GM08714 (cell line): ENCODE data around the gene AUNIP.

Experiments used
- H3K4me3 ChIP-seq: fragments of 200-500 bp; sonication (Bioruptor generic); 2 replicates; pipeline ENCODE4 v1.5.1; 2014; ENCODE audit warnings: mild to moderate bottlenecking, low read length, inconsistent platforms
- ZNF274 ChIP-seq: IDR thresholded peaks from 2 replicates; pipeline ENCODE4 v1.6.1; 2012; ENCODE audit warnings: mild to moderate bottlenecking, low read depth, low read length

Gene AUNIP

GRCh38 chr1:25897754-25898153, 38.5 kb upstream of the AUNIP start:
- no peak for TF ChIP-seq ZNF274

GRCh38 chr1:25896266-25896665, 37.0 kb upstream of the AUNIP start:
- no peak for TF ChIP-seq ZNF274

More at GRCh38 chr1:25897754-25898153, 38.5 kb upstream of the AUNIP start:
- no peak overlapping the region for H3K4me3 ChIP-seq

DNA sequence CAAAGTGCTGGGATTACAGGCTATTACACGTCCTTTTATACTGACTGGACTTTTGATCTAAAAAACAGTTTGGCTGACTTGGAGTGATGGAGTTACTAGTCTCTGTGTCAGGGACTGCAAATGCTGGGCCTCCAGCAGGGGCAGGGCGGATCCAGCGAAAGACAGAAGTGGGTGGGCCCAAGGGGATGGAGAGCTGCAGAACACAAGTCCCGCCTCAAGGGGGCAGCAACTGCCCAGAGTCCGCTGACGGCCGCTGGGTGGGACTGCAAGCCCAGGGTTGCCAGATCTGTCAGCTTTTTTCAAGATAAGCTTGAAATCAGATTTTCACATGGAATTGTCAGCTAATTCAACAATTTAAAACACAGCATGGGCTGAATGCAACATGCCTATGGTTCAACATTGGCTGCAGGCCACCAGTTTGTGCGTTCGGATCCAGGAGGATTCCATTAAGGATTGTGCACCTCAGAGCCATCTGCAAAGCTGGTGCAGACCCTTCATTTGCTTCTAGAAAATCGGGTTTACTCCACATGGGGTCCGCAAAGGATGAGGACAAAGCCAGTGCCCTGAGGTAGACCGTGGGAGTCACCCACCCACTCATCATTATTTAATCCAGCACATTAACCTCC, 36.2 kb upstream of the AUNIP start:
- no peak overlapping the region for H3K4me3 ChIP-seq
- no peak for TF ChIP-seq ZNF274

More at GRCh38 chr1:25896266-25896665, 37.0 kb upstream of the AUNIP start:
- H3K4me3 ChIP-seq, result no peak overlapping the region

DNA sequence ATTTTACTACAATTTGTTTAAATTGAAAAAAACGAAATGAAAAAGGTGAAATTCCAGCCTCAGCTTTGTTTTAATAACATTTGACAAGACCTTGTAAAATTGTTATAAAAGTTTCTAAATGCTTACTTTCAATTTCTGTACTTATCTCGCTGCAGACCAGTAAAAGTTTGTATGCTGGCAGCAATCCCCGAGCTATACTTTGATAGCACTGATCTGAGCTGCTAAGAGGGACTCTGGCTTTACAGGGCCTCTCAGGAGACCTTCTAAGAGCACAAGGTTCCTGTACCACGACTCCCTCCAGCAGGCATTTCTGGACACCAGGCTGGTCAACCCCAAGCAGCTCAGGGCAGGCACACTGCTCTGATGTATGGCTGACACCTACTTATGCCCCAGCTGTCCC, 33.9 kb upstream of the AUNIP start:
- no peak overlapping the region for H3K4me3 ChIP-seq
- no peak for TF ChIP-seq ZNF274

DNA sequence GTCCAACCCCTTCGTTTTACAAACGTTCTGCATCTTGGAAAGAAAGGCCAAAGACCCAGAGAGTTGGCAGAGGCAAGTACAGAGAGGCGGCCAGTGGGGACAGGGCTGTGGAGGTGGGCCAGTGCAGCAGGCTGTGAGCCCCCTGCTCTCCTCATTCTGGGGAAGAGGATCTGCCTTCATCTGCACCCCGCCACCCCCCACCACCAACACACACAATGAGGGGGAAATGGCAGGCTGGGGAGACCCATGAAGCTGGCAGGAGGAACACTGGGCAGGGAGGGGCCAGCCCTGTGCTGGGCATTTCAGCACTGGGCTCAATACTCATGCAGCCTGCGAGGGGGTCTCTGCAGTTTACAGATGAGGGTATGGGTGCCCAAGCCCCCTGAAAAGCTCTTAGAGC, 32.3 kb upstream of the AUNIP start:
- H3K4me3 ChIP-seq, result no peak overlapping the region
- no peak for TF ChIP-seq ZNF274

- TF ChIP-seq ZNF274, result no peak
- no peak overlapping the region for H3K4me3 ChIP-seq
Observed at GRCh38 chr1:25890239-25891034, 31.2 kb upstream of the AUNIP start.

DNA sequence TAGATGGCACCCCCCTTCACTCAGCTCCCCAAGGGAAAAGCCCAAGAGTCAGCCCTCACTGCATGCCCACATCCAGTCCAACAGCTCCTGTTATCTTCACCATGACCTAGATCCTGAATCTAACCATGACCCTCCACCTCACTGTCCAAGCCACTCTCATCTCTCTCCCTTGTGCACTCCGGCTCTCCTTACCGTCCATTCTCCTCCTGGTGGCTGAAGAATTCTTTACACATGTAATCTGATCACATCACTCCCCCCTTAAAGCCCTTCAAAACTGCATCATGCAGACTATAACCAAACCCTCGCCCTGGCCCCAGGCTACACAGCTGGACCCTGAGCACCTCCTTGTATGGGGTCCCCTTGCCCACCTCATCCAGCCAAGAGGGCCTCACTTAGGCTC, 30.2 kb upstream of the AUNIP start:
- no peak overlapping the region for H3K4me3 ChIP-seq
- no peak for TF ChIP-seq ZNF274

DNA sequence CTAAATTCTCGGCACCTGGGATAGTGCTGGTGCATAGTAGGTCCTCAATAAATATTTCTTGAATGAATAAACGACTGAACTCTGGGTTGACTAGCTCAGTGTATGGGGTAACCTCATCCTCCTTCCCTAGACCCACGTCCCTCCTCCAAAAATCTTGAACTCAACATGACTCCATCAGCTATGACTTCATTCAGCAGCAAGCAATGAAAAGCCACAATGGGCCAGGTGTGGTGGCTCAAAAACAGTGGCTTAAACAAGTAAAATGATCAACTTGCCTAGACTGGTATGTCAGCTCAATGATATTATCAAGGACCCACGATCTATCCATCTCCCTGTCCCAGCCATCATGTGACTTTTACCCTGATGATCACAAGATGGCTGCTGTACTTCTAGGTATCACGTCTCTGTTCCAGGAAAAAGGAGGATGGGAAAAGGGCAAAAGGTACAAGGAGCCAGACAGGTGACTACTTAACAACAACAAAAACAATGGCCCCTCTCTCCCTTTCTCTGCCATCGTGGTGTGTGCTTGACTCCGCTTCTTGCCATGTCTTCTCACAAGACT, 29.2 kb upstream of the AUNIP start:
- no peak for TF ChIP-seq ZNF274
- H3K4me3 ChIP-seq, result no peak overlapping the region

DNA sequence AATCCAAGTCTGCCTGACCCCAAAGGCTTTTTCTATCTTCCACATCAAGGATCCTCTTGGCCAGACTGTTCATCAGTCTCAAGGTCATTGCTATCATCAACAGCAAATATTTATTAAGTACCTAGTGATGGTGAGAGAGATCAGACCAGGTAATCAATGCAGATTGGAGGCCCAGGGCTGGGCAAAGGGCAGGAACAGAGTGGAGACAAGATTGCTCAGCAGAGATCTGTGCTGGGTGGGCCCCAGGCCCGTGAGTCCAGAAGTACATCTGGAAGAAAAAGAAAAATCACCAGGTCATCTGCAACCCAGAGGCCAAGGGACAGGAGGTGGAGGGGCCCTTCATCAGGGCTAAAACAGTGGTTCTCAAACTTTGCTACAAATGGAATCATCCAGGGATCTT, 26.3 kb upstream of the AUNIP start:
- no peak overlapping the region for H3K4me3 ChIP-seq
- no peak for TF ChIP-seq ZNF274

DNA sequence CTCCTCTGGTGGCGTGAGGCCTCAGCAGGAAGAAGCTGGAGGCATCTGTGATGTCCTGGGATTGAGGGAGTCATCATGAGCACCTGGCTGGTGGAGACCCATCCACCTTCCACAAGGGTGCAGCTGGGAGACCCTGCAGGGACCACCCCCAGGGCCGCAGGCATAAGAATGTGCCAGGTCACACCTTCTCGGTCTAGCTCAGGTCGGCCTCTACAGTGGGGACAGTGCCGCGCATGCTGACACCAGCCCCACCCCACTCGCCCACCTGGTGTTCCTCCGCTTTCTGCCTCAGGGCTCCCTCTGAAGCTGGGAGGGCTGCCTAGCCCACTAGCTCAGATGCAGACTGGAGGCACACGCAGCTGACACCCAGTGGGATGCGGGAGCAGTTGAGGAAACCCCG, 22.0 kb upstream of the AUNIP start:
- no peak overlapping the region for H3K4me3 ChIP-seq
- TF ChIP-seq ZNF274, result no peak

DNA sequence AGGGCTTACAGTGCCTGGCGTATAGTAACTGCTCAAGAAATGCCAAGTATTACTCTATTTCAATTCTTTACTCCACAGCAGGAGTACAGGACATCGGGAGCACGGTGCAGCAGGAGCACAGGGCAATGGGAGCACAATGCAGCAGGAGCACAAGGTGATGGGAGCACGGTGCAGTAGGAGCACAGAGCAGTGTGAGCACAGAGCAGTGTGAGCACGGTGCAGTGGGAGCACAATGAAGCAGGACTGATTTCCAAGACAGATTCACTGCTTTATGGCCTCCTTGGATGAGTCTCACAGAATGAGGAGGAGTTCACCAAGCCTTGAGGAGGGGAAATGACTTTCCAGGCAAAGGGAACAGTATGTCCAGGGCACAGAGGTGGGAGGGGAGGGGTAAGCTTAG, 21.3 kb upstream of the AUNIP start:
- TF ChIP-seq ZNF274, result no peak
- H3K4me3 ChIP-seq, result no peak overlapping the region

DNA sequence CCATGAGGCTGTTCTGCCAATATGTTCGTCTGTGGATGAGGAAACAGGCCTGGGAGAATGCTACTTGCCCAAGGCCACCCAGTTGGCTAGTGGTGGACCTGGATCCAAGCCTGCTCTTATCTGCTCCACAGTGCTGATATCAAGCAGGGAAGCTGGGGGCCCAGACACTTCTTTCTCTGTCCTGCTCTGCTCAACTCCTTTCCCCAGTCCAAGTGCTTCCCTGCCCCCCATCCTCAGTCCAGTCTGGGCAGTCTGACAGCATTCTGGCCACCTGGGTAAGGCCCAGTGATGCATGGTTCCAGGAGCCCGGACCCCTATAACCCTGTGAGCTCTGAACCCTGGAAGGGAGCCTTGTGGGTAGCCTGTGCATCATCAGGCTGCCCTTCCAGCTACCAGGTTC, 20.4 kb upstream of the AUNIP start:
- no peak for TF ChIP-seq ZNF274
- no peak overlapping the region for H3K4me3 ChIP-seq

DNA sequence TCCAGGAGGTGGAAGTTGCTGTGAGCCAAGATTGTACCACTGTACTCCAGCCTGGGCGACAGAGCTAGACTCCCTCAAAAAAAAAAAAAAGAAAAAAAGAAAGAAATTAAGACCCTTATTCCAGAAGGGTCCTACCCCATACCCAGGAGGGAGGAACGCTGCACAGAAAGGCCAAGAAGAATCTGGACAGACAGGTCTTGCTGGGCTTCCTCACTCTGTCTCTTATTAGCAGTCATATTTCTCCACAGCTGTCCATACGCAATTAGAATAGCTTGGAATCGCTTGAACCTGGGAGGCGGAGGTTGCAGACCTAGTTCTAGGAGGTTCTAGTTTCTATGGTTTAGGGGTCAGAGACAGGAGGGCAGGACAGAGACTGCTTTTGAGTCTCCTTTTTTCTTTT, 19.4 kb upstream of the AUNIP start:
- TF ChIP-seq ZNF274, result no peak
- H3K4me3 ChIP-seq, result no peak overlapping the region

DNA sequence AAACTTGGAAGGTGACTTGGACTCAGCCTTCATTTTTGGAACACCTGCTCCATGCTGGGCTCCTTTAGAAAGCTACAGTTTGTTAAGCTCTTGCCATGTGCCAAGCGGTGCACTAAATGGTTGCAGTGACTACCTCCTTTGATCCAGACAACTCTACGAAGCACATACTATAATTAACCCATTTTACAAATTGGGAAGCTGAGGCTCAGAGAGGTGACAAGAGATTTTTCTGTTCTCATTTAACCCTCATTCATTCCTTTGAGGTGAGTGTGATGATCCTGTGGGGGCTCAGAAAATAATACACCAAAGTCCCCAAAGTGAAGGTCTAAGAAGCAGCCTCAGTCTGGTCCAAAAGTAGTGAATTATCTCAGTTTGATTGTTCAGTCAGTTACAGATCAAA, 17.9 kb upstream of the AUNIP start:
- no peak overlapping the region for H3K4me3 ChIP-seq
- TF ChIP-seq ZNF274, result no peak

DNA sequence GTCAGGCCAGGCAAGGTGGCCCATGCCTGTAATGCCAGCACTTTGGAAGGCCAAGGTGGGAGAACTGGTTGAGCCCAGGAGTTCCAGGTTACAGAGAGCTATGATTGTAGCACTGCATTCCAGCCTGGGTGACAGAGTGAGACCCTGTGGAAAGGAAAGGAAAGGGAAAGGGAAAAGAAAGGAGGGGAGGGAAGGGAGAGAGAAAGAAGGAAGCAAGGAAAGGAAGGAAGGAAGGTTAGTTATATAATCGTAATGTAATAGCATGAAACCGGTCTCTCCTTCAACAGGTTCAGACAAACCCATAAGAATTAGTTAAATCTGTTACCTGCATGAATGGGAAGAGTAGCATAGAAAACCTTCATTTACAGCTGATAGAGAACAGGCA, 17.4 kb upstream of the AUNIP start:
- no peak for TF ChIP-seq ZNF274
- H3K4me3 ChIP-seq, result no peak overlapping the region
